A549 (cell line): ENCODE data around the gene RNF225.

Experiments
- CTCF ChIP-seq: fragments of >200 bp; sonication (Bioruptor Twin); formaldehyde crosslinking; IDR thresholded peaks from 3 replicates; pipeline ENCODE4 v1.5.1; 2016
- EP300 ChIP-seq, 2 experiments: fragments of >200 bp; sonication (Bioruptor Twin); formaldehyde crosslinking; IDR thresholded peaks; 2 replicates in 1 of 2; 3 replicates in 1 of 2; pipeline ENCODE4 v1.6.1; 2016 to 2017
- POLR2A ChIP-seq: IDR thresholded peaks from 2 replicates; pipeline ENCODE4 v1.6.1; 2012; ENCODE audit warnings: mild to moderate bottlenecking, low read length
- RCOR1 ChIP-seq: fragments of 150-350 bp; IDR thresholded peaks from 2 replicates; pipeline ENCODE4 v1.6.1; 2014; ENCODE audit warnings: antibody characterized with exemption, low read length, low read depth

GRCh38 chr19:58440556-58440955 lies 45.1 kb downstream of the RNF225 start:
- no peak for TF ChIP-seq CTCF
- TF ChIP-seq EP300 (IDR thresholded peaks at IDR 0.05): no peak
- TF ChIP-seq POLR2A: no peak
- no peak for TF ChIP-seq RCOR1
